Peyer's patch (tissue), 4 donors: Measurements from ENCODE around the gene CDS2.

Experiments
- POLR2A ChIP-seq, 2 donors: fragments of 450-650 bp; IDR thresholded peaks; one replicate each; pipeline ENCODE4 v1.5.1; 2017; ENCODE audit warnings: antibody characterized with exemption in 2 of 2, mild to moderate bottlenecking in 2 of 2, moderate library complexity in 2 of 2
- TF ChIP-seq, protein P1 (sequence below), 6 experiments: fragments of 450-650 bp in 4 of 6; fragments of 200-600 bp in 2 of 6; sonication (generic) in 1 of 6; IDR thresholded peaks; one replicate each; pipeline ENCODE4 v1.5.1; 2017 to 2019; ENCODE audit warnings: antibody characterized with exemption in 6 of 6, mild to moderate bottlenecking in 3 of 6, moderate library complexity in 1 of 6

DNA sequence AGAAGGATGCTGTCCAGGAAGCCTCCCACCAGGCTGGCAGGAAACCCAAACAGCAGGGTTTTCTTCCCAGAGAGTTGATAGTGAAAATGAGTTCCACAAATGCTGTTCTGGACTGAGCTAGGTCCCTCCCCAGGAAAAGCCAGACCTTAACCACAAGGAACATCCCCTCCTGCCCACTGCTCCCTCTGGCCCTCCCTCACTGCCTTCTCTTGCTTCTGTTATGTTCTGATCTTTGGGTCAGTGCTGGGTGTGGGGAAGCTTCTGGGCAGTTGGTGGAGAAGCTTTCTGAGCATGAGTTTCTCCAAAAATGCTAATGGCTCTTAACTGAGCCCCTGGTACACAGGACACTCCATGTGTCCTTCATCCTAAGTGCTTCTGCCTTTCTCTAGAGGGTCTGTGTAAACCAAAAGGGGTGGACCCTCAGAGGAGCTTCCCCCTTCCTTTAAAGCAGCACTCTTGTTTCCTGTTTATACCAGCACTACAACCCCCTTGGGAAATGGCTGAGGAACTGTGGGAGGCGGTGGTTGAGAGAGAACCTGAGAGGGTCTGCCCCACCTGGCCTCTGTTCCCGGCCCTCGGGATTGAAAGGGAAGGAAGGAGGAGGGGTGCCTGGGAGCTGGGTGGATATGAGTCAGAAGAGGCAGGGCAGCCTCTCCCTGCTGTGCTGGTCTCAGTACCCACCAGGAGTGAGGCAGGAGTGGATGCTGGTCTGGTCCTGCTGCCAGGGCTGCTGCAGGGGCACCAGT lies 42.0 kb downstream of the CDS2 start:
- no peak for TF ChIP-seq POLR2A (IDR thresholded peaks at IDR 0.05)
- TF ChIP-seq, protein P1, sequence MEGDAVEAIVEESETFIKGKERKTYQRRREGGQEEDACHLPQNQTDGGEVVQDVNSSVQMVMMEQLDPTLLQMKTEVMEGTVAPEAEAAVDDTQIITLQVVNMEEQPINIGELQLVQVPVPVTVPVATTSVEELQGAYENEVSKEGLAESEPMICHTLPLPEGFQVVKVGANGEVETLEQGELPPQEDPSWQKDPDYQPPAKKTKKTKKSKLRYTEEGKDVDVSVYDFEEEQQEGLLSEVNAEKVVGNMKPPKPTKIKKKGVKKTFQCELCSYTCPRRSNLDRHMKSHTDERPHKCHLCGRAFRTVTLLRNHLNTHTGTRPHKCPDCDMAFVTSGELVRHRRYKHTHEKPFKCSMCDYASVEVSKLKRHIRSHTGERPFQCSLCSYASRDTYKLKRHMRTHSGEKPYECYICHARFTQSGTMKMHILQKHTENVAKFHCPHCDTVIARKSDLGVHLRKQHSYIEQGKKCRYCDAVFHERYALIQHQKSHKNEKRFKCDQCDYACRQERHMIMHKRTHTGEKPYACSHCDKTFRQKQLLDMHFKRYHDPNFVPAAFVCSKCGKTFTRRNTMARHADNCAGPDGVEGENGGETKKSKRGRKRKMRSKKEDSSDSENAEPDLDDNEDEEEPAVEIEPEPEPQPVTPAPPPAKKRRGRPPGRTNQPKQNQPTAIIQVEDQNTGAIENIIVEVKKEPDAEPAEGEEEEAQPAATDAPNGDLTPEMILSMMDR (IDR thresholded peaks at IDR 0.05), result no peak
